Measurements from ENCODE around the gene DLG2.

DNA sequence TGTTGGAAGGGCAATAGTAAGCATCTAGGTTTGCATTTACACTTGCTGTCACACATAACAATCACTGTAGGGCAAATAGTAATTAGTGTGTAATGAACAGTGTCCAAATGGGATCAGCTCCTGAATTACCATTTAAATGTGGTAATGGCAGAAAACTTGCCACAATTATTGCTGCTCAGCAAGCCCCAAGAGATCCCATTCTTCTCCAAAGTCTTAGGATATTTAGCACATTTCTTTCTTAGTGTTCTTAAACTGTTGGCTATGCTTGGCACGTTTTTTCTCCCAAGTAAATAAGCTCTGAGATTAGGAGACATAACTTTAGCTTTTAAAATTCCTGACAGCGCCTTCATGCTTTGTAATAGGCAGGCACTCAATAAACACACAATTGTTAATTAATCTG is 1037.0 kb downstream of the DLG2 start:
- TF ChIP-seq, protein P1, sequence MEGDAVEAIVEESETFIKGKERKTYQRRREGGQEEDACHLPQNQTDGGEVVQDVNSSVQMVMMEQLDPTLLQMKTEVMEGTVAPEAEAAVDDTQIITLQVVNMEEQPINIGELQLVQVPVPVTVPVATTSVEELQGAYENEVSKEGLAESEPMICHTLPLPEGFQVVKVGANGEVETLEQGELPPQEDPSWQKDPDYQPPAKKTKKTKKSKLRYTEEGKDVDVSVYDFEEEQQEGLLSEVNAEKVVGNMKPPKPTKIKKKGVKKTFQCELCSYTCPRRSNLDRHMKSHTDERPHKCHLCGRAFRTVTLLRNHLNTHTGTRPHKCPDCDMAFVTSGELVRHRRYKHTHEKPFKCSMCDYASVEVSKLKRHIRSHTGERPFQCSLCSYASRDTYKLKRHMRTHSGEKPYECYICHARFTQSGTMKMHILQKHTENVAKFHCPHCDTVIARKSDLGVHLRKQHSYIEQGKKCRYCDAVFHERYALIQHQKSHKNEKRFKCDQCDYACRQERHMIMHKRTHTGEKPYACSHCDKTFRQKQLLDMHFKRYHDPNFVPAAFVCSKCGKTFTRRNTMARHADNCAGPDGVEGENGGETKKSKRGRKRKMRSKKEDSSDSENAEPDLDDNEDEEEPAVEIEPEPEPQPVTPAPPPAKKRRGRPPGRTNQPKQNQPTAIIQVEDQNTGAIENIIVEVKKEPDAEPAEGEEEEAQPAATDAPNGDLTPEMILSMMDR (IDR thresholded peaks at IDR 0.05; ENCODE audit: insufficient read depth, low read depth, low read length): no peak
- TF ChIP-seq EZH2 (IDR thresholded peaks at IDR 0.05; ENCODE audit: insufficient read depth, low read length): no peak
